MM.1S (cell line): ENCODE data around the gene CAMKK2.

Experiments used
- EZH2 ChIP-seq: fragments of 300-600 bp; sonication (generic); optimal IDR thresholded peaks from 2 replicates; pipeline ENCODE3; 2017; ENCODE audit warnings: low read depth, mild to moderate bottlenecking, antibody characterized with exemption, low read length, mixed read lengths
- TF ChIP-seq, protein P1 (sequence below): fragments of 300-600 bp; sonication (generic); IDR thresholded peaks from 2 replicates; pipeline ENCODE4 v1.5.1; 2016; ENCODE audit warnings: antibody characterized with exemption, low read length, mixed read lengths

DNA sequence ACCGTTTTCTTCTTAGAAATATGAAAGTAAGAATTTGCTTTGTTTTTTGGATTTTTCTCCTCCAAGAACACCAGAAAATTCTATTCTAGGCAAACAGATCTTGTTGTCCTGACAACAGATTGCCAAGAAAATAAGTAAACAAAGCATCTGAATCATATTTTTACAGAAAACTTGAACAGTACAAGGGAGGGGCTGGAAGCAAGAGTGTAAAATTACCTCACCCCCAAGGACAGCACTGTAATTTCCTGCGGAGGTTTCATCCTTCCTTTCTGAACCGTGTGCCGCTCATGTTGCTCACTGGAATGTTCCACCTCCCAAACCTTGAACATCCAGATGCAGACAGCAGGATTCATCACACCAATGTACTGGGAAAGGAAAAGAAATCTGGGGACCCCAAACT is 5.4 kb upstream of the CAMKK2 start:
- no peak for TF ChIP-seq EZH2
- TF ChIP-seq, protein P1, sequence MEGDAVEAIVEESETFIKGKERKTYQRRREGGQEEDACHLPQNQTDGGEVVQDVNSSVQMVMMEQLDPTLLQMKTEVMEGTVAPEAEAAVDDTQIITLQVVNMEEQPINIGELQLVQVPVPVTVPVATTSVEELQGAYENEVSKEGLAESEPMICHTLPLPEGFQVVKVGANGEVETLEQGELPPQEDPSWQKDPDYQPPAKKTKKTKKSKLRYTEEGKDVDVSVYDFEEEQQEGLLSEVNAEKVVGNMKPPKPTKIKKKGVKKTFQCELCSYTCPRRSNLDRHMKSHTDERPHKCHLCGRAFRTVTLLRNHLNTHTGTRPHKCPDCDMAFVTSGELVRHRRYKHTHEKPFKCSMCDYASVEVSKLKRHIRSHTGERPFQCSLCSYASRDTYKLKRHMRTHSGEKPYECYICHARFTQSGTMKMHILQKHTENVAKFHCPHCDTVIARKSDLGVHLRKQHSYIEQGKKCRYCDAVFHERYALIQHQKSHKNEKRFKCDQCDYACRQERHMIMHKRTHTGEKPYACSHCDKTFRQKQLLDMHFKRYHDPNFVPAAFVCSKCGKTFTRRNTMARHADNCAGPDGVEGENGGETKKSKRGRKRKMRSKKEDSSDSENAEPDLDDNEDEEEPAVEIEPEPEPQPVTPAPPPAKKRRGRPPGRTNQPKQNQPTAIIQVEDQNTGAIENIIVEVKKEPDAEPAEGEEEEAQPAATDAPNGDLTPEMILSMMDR = no peak
